KMS-11 (cell line): ENCODE measurements around the gene HDAC10.

Experiments
- H2AFZ ChIP-seq: fragments of 200-600 bp; sonication (generic); 2 replicates; pipeline ENCODE4 v1.6.1; 2016; ENCODE audit warnings: antibody characterized with exemption, mixed run types, low read depth
- H3K27ac ChIP-seq: fragments of 200-600 bp; sonication (generic); 2 replicates; pipeline ENCODE4 v1.6.1; 2016; ENCODE audit warnings: mild to moderate bottlenecking, mixed run types
- H3K27me3 ChIP-seq: fragments of 200-600 bp; sonication (generic); 2 replicates; pipeline ENCODE4 v1.6.1; 2017; ENCODE audit warnings: mild to moderate bottlenecking, low read depth, mixed run types, moderate library complexity; ENCODE audit not compliant: insufficient read depth
- H3K36me3 ChIP-seq: fragments of 200-600 bp; sonication (generic); 2 replicates; pipeline ENCODE4 v1.6.1; 2017; ENCODE audit warnings: mild to moderate bottlenecking, mixed run types; ENCODE audit not compliant: insufficient read depth
- H3K4me1 ChIP-seq: fragments of 200-600 bp; sonication (generic); 2 replicates; pipeline ENCODE4 v1.6.1; 2016; ENCODE audit warnings: mild to moderate bottlenecking, low read depth, mixed run types; ENCODE audit not compliant: poor library complexity, severe bottlenecking
- H3K4me2 ChIP-seq: fragments of 200-600 bp; sonication (generic); 2 replicates; pipeline ENCODE4 v1.7.0; 2016; ENCODE audit warnings: mild to moderate bottlenecking, mixed run types
- H3K4me3 ChIP-seq: fragments of 200-600 bp; sonication (generic); IDR thresholded peaks from 2 replicates; pipeline ENCODE4 v1.6.1; 2017; ENCODE audit warnings: low read depth, low read length, mixed read lengths; ENCODE audit not compliant: insufficient read depth
- H3K79me2 ChIP-seq: fragments of 200-600 bp; sonication (generic); 2 replicates; pipeline ENCODE4 v1.6.1; 2016; ENCODE audit warnings: low read depth, mixed run types; ENCODE audit not compliant: insufficient read depth
- H3K9ac ChIP-seq: fragments of 200-600 bp; sonication (generic); 2 replicates; pipeline ENCODE4 v1.6.1; 2016; ENCODE audit warnings: mild to moderate bottlenecking, mixed run types
- H4K20me1 ChIP-seq: fragments of 200-600 bp; sonication (generic); 2 replicates; pipeline ENCODE4 v1.6.1; 2016; ENCODE audit warnings: mild to moderate bottlenecking, mixed run types; ENCODE audit not compliant: insufficient read depth
- TF ChIP-seq, protein P1 (sequence below): fragments of 200-600 bp; sonication (generic); conservative IDR thresholded peaks from 2 replicates; pipeline ENCODE4 v1.6.1; 2017; ENCODE audit warnings: low read depth, mild to moderate bottlenecking, antibody characterized with exemption, low read length, moderate library complexity, mixed read lengths

Gene HDAC10

DNA sequence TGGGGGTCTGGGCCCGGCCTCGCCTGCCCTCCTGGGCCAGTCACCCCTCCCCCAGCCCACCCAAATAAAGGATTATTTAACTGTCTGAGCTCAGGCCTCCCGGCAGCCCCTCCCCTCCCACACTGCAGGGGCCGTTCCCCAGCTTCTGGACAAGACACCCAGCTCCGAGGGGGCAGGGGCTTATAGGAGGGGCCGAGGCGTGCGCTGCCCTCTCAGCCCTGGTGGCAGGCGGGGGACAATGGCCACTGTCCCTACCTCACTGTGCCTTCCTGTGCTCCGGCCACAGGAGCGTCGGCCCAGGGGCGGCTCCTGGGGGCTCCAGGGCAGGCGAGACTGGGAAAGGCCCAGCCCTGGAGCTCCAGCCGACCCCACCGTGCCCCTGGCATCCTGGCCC, 52.4 kb downstream of the HDAC10 start:
- TF ChIP-seq, protein P1, sequence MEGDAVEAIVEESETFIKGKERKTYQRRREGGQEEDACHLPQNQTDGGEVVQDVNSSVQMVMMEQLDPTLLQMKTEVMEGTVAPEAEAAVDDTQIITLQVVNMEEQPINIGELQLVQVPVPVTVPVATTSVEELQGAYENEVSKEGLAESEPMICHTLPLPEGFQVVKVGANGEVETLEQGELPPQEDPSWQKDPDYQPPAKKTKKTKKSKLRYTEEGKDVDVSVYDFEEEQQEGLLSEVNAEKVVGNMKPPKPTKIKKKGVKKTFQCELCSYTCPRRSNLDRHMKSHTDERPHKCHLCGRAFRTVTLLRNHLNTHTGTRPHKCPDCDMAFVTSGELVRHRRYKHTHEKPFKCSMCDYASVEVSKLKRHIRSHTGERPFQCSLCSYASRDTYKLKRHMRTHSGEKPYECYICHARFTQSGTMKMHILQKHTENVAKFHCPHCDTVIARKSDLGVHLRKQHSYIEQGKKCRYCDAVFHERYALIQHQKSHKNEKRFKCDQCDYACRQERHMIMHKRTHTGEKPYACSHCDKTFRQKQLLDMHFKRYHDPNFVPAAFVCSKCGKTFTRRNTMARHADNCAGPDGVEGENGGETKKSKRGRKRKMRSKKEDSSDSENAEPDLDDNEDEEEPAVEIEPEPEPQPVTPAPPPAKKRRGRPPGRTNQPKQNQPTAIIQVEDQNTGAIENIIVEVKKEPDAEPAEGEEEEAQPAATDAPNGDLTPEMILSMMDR, result no peak

DNA sequence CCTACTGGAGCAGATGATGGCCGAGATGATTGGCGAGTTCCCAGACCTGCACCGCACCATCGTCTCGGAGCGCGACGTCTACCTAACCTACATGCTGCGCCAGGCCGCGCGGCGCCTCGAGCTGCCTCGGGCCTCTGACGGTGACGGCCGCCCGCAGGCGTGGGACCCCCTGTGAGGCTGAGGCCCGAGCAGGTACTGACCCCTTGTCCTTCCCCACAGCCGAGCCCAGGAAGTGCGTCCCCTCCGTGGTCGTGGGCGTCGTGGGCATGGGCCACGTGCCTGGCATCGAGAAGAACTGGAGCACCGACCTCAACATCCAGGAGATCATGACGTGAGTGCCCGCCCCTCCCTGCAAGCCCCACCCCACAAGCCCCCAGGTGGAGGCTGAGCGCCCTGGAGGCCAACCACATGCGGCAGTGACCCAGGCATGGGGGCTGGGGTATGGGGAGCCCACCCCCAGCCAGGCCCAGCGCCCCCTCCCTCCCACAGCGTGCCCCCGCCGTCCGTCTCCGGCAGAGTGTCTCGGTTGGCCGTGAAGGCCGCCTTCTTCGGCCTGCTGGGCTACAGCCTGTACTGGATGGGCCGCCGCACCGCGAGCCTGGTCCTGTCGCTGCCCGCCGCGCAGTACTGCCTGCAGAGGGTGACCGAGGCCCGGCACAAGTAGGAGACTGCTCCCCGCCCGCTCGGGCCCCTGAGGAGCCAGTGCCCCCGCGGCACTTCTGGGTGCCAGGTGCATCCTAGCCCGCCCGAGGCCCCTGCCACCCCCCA, 53.0 kb downstream of the HDAC10 start:
- peaks cover 5% of the 10 kb centered on the region; the same call in 1 of the 2 replicates for H3K79me2 ChIP-seq
- H3K27me3 ChIP-seq, result no peaks in the 10 kb centered on the region
- H3K27ac ChIP-seq, result no peak overlapping the region
- H2AFZ ChIP-seq, result no peak overlapping the region
- TF ChIP-seq, protein P1, result no peak
- no peak overlapping the region for H3K9ac ChIP-seq
- H3K36me3 ChIP-seq, result no peaks in the 10 kb centered on the region
- H3K4me2 ChIP-seq, result no peak overlapping the region
- H3K4me3 ChIP-seq, result no peak overlapping the region
- no peaks in the 10 kb centered on the region for H4K20me1 ChIP-seq
- H3K4me1 ChIP-seq, result no peaks in the 10 kb centered on the region

More for the DNA sequence above, 52.4 kb downstream of the HDAC10 start:
- no peak overlapping the region for H3K4me3 ChIP-seq
- H3K27me3 ChIP-seq, result no peaks in the 10 kb centered on the region
- no peaks in the 10 kb centered on the region for H3K4me1 ChIP-seq
- no peak overlapping the region for H3K27ac ChIP-seq
- no peak overlapping the region for H3K4me2 ChIP-seq
- no peak overlapping the region for H3K9ac ChIP-seq
- H3K79me2 ChIP-seq, result peaks cover 6% of the 10 kb centered on the region; the same call in 1 of the 2 replicates
- H2AFZ ChIP-seq, result no peak overlapping the region
- no peaks in the 10 kb centered on the region for H4K20me1 ChIP-seq
- H3K36me3 ChIP-seq, result no peaks in the 10 kb centered on the region

DNA sequence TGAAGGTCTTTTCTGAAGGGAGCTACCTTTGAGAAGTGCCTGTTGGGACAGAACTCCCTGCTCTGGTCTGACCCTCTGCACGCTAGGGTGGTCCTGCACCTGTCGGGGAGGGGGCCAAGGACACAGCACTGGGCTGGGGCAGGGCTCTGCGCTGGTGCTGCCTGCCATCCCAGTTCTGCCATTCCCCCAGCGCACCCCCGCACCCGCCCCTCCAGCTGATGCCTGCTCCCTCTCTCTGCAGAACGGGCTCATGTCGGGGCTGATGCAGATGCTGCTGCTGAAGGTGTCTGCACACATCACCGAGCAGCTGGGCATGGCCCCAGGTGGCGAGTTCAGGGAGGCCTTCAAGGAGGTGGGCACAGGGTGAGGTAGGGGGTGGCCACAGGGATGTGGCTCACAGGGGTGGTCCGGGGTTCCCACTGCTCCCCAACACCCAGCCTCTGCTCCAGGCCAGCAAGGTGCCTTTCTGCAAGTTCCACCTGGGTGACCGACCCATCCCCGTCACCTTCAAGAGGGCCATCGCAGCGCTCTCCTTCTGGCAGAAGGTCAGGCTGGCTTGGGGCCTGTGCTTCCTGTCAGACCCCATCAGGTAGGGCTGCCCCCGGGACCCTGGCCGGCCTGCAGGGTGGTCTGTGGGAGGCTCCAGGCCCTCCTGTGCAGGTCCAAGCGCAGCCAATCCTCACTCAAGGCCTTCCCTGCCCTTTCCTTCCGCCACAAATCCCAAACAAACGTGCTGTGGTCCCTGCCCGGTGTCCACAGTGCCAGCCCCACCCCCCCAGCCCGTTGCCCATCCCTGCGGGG, 53.9 kb downstream of the HDAC10 start:
- no peaks in the 10 kb centered on the region for H3K27me3 ChIP-seq
- H3K4me2 ChIP-seq, result no peak overlapping the region
- H4K20me1 ChIP-seq, result no peaks in the 10 kb centered on the region
- peaks cover 3% of the 10 kb centered on the region; the same call in 1 of the 2 replicates for H3K79me2 ChIP-seq
- no peak overlapping the region for H3K4me3 ChIP-seq
- peaks cover 3% of the 10 kb centered on the region for H3K4me1 ChIP-seq
- TF ChIP-seq, protein P1, result no peak
- no peak overlapping the region for H3K27ac ChIP-seq
- no peak overlapping the region for H2AFZ ChIP-seq
- no peaks in the 10 kb centered on the region for H3K36me3 ChIP-seq
- H3K9ac ChIP-seq, result no peak overlapping the region

DNA sequence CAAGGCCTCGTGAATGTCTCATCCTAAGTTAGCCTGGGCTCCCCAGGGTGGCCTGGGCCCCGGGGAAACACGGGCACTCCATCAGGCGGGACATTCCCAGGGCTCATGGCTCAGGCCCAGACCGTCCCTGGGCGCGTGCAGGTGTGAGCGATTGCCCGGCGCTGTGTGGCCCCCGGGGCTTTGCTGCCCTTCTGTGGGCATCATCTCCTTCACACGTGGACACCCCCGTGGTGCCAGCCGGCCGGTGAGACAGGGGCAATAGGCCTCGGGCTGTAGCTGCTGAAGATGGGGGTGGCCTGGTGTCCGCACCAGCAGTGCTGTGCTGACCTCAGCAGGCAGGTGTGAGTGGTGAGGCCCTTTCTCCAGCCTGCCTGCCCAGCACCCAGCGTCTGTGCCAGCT, 54.8 kb downstream of the HDAC10 start:
- H3K36me3 ChIP-seq, result no peaks in the 10 kb centered on the region
- H3K27me3 ChIP-seq, result no peaks in the 10 kb centered on the region
- H4K20me1 ChIP-seq, result no peaks in the 10 kb centered on the region
- H3K27ac ChIP-seq, result no peak overlapping the region
- H2AFZ ChIP-seq, result no peak overlapping the region
- H3K4me2 ChIP-seq, result no peak overlapping the region
- peaks cover 12% of the 10 kb centered on the region for H3K4me1 ChIP-seq
- H3K79me2 ChIP-seq, result peaks cover 10% of the 10 kb centered on the region; the same call in 1 of the 2 replicates
- TF ChIP-seq, protein P1, result no peak
- H3K9ac ChIP-seq, result no peak overlapping the region
- no peak overlapping the region for H3K4me3 ChIP-seq
